GM23338 (cell line): ENCODE measurements around the gene CYP2E1. TPM values are rescaled to one million over a fixed set of nuclear protein-coding genes. Genes with fewer than 3 reads are reported as not detected.
"Not testable (repeated sequence)": the region's sequence is repeated elsewhere in the genome, so short reads cannot be mapped to it uniquely, and the experiment has no call there.

Experiments
- ATAC-seq: fragments of 200-7000 bp; cut with Tn5 transposase; 3 replicates; pipeline ENCODE4 v1.9.1; 2020
- DNase-seq: peaks from one replicate; pipeline ENCODE4 v3.0.0-alpha.2; 2015; ENCODE audit warnings: low spot score
- H2AFZ ChIP-seq: fragments of 200-600 bp; sonication (generic); 2 replicates; pipeline ENCODE4 v1.8.0; 2016; ENCODE audit warnings: antibody characterized with exemption, mild to moderate bottlenecking, moderate library complexity
- H3F3A ChIP-seq: fragments of 200-600 bp; sonication (generic); replicated peaks from 2 replicates; pipeline ENCODE4 v1.8.0; 2017; ENCODE audit warnings: antibody characterized with exemption, mixed run types, low read depth
- H3K27ac ChIP-seq: fragments of 200-600 bp; sonication (generic); 2 replicates; pipeline ENCODE4 v1.6.1; 2016; ENCODE audit warnings: low read depth
- H3K27me3 ChIP-seq: fragments of 200-600 bp; sonication (generic); 2 replicates; pipeline ENCODE4 v1.8.0; 2016; ENCODE audit warnings: mild to moderate bottlenecking, mixed run types, moderate library complexity; ENCODE audit not compliant: insufficient read depth
- H3K36me3 ChIP-seq: fragments of 200-600 bp; sonication (generic); 2 replicates; pipeline ENCODE4 v1.8.0; 2016; ENCODE audit warnings: mild to moderate bottlenecking; ENCODE audit not compliant: insufficient read depth
- H3K4me1 ChIP-seq: fragments of 200-600 bp; sonication (generic); 2 replicates; pipeline ENCODE4 v1.8.0; 2016; ENCODE audit warnings: mild to moderate bottlenecking, moderate library complexity; ENCODE audit not compliant: insufficient read depth
- H3K4me2 ChIP-seq: fragments of 200-600 bp; sonication (generic); 2 replicates; pipeline ENCODE4 v1.7.1; 2017; ENCODE audit warnings: mixed run types
- H3K4me3 ChIP-seq: fragments of 200-600 bp; sonication (generic); 2 replicates; pipeline ENCODE4 v1.6.1; 2016; ENCODE audit warnings: mixed run types
- H3K79me2 ChIP-seq: fragments of 200-600 bp; sonication (generic); replicated peaks from 2 replicates; pipeline ENCODE4 v1.8.0; 2017; ENCODE audit warnings: mild to moderate bottlenecking; ENCODE audit not compliant: insufficient read depth
- H3K9me2 ChIP-seq: fragments of 200-600 bp; sonication (generic); 2 replicates; pipeline ENCODE4 v1.8.0; 2017; ENCODE audit not compliant: insufficient read depth
- H4K20me1 ChIP-seq: fragments of 200-600 bp; sonication (generic); replicated peaks from 2 replicates; pipeline ENCODE4 v1.8.0; 2017; ENCODE audit warnings: mild to moderate bottlenecking; ENCODE audit not compliant: insufficient read depth
- H3K27ac Mint-ChIP-seq: 2 replicates; pipeline ENCODE4 v1.8.0; 2020; ENCODE audit warnings: inconsistent platforms, mild to moderate bottlenecking, moderate library complexity, mixed read lengths
- H3K27me3 Mint-ChIP-seq: 3 replicates; pipeline ENCODE4 v1.8.0; 2022; ENCODE audit warnings: low read depth, mild to moderate bottlenecking, moderate library complexity, mixed read lengths, inconsistent platforms; ENCODE audit not compliant: insufficient read depth, poor library complexity
- H3K36me3 Mint-ChIP-seq: 3 replicates; pipeline ENCODE4 v1.8.0; 2021; ENCODE audit warnings: low read depth, mild to moderate bottlenecking, inconsistent platforms, moderate library complexity, mixed read lengths
- H3K4me1 Mint-ChIP-seq: 3 replicates; pipeline ENCODE4 v1.8.0; 2020; ENCODE audit warnings: mild to moderate bottlenecking, inconsistent platforms, mixed read lengths
- H3K4me3 Mint-ChIP-seq: 3 replicates; pipeline ENCODE4 v1.8.0; 2021; ENCODE audit warnings: moderate library complexity, mild to moderate bottlenecking, inconsistent platforms, mixed read lengths
- H3K9me3 Mint-ChIP-seq: 3 replicates; pipeline ENCODE4 v1.8.0; 2020; ENCODE audit warnings: moderate library complexity, mild to moderate bottlenecking, inconsistent platforms, mixed read lengths
- CREB1 ChIP-seq: fragments of 250-450 bp; sonication (Bioruptor Pico); IDR thresholded peaks from 2 replicates; pipeline ENCODE4 v1.5.0; 2020; ENCODE audit warnings: low read depth, mild to moderate bottlenecking, moderate library complexity
- EZH2 ChIP-seq: fragments of 200-600 bp; sonication (generic); IDR thresholded peaks from one replicate; pipeline ENCODE4 v1.8.0; 2017; ENCODE audit warnings: antibody characterized with exemption, mild to moderate bottlenecking, low read depth; ENCODE audit not compliant: unreplicated experiment
- EZH2phosphoT487 ChIP-seq: fragments of 200-600 bp; sonication (generic); IDR thresholded peaks from one replicate; pipeline ENCODE4 v1.8.1; 2018; ENCODE audit warnings: antibody characterized with exemption; ENCODE audit not compliant: unreplicated experiment
- JUNB ChIP-seq: IDR thresholded peaks from one replicate; pipeline ENCODE4 v1.6.1; 2016; ENCODE audit warnings: antibody characterized with exemption; ENCODE audit not compliant: unreplicated experiment
- NANOG ChIP-seq: IDR thresholded peaks from 2 replicates; pipeline ENCODE4 v1.6.1; 2016; ENCODE audit warnings: antibody characterized with exemption, borderline replicate concordance
- POLR2AphosphoS5 ChIP-seq: IDR thresholded peaks from 2 replicates; pipeline ENCODE4 v1.6.1; 2016; ENCODE audit warnings: antibody characterized with exemption, low read depth
- ZNF331 ChIP-seq: fragments of 250-450 bp; sonication (Bioruptor Pico); IDR thresholded peaks from 2 replicates; pipeline ENCODE4 v1.5.0; 2020; ENCODE audit warnings: low read depth, mild to moderate bottlenecking, moderate library complexity
- polyA plus RNA-seq: library from polyadenylated mRNA; unstranded; fragments of >200 nt; fragmentation: Nextera tagmentation; extraction: Ambion mirVana; gene quantifications from 2 replicates; pipeline ENCODE4 v1.2.1, GENCODE V29; 2016
- total RNA-seq: library from RNA; depleted of rRNA; stranded (reverse); fragments of >200 nt; shearing (Covaris generic); gene quantifications from 2 replicates; pipeline ENCODE4 v1.2.3, GENCODE V29; 2014
- TF ChIP-seq, protein P1 (sequence below): IDR thresholded peaks from one replicate; pipeline ENCODE4 v1.6.1; 2018; ENCODE audit warnings: antibody characterized with exemption; ENCODE audit not compliant: unreplicated experiment
- TF ChIP-seq, protein P2 (sequence below): IDR thresholded peaks from 2 replicates; pipeline ENCODE4 v1.6.1; 2016; ENCODE audit warnings: antibody characterized with exemption

Gene CYP2E1
- total and polyA plus RNA-seq, 2 experiments from 2014 or later: 0.97 to 2.2 TPM

DNA sequence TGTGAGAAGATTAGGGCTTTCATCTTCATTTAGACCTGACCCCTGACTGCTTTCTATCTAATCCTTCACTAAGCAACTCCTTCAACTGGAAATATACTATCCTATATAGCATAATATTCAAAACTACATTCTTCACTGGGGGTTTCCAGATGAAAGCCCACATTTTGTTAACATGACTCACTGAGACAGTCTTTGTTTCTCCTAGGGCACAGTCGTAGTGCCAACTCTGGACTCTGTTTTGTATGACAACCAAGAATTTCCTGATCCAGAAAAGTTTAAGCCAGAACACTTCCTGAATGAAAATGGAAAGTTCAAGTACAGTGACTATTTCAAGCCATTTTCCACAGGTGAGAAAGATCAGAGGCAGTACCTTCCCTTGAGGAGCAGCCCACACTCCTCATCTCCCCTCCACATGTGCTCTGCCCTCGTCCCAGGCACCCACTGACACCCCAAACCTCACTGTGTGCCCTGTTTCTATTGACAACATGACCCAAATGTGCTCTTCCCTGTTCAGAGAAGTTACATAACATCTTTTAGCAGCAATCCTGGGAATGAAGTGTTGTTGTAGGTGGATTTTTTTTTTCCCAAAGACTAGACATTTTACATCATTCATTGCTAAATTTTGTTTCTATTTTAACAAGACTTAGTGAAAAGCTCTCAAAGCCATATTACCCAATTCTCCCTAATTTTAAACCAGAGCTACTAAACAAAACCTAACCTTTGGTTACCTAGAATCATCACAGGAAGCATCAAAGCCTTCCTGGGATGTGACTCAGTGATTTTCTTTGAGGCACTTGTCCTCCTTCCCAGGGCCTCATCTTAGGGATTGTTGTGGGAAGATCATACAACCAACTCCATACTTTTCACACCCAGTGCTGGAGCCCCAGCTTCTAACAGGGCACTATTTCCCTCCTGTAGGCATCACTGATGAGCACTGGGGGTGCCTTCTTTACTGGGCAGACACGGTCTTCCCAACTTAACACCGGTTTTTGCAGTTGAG is 10.7 kb downstream of the CYP2E1 start (continued):
- TF ChIP-seq, protein P1, sequence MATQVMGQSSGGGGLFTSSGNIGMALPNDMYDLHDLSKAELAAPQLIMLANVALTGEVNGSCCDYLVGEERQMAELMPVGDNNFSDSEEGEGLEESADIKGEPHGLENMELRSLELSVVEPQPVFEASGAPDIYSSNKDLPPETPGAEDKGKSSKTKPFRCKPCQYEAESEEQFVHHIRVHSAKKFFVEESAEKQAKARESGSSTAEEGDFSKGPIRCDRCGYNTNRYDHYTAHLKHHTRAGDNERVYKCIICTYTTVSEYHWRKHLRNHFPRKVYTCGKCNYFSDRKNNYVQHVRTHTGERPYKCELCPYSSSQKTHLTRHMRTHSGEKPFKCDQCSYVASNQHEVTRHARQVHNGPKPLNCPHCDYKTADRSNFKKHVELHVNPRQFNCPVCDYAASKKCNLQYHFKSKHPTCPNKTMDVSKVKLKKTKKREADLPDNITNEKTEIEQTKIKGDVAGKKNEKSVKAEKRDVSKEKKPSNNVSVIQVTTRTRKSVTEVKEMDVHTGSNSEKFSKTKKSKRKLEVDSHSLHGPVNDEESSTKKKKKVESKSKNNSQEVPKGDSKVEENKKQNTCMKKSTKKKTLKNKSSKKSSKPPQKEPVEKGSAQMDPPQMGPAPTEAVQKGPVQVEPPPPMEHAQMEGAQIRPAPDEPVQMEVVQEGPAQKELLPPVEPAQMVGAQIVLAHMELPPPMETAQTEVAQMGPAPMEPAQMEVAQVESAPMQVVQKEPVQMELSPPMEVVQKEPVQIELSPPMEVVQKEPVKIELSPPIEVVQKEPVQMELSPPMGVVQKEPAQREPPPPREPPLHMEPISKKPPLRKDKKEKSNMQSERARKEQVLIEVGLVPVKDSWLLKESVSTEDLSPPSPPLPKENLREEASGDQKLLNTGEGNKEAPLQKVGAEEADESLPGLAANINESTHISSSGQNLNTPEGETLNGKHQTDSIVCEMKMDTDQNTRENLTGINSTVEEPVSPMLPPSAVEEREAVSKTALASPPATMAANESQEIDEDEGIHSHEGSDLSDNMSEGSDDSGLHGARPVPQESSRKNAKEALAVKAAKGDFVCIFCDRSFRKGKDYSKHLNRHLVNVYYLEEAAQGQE: no peak
- TF ChIP-seq, protein P2, sequence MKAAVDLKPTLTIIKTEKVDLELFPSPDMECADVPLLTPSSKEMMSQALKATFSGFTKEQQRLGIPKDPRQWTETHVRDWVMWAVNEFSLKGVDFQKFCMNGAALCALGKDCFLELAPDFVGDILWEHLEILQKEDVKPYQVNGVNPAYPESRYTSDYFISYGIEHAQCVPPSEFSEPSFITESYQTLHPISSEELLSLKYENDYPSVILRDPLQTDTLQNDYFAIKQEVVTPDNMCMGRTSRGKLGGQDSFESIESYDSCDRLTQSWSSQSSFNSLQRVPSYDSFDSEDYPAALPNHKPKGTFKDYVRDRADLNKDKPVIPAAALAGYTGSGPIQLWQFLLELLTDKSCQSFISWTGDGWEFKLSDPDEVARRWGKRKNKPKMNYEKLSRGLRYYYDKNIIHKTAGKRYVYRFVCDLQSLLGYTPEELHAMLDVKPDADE: no peak
- no peak for TF ChIP-seq EZH2

DNA sequence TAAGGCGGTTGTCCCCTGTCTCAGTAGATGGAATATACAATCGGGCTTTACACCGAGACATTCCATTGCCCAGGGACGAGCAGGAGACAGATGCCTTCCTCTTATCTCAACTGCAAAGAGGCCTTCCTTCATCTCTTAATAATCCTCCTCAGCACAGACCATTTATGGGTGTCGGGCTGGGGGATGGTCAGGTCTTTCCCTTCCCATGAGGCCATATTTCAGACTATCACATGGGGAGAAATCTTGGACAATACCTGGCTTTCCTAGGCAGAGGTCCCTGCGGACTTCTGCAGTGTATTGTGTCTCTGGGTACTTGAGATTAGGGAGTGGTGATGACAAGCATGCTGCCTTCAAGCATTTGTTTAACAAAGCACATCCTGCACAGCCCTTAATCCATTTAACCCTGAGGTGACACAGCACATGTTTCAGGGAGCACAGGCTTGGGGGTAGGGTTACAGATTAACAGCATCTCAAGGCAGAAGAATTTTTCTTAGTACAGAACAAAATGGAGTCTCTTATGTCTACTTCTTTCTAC is 14.3 kb downstream of the CYP2E1 start:
- not testable (repeated sequence) for DNase-seq, H3K4me3 Mint-ChIP-seq, H3K4me3 ChIP-seq, H3K4me1 ChIP-seq, H4K20me1 ChIP-seq, ATAC-seq, H3K79me2 ChIP-seq, H3K9me2 ChIP-seq, H3K27me3 Mint-ChIP-seq, H3K27ac Mint-ChIP-seq, H3K27me3 ChIP-seq, H3F3A ChIP-seq, H3K36me3 ChIP-seq, H2AFZ ChIP-seq, H3K36me3 Mint-ChIP-seq, H3K27ac ChIP-seq
- Mint-ChIP-seq H3K9me3 (peaks cover 51% of the 10 kb centered on the region), H3K4me1 (peaks cover 16% of the 10 kb centered on the region)
- H3K4me2 ChIP-seq: peak overlapping the region; percentile 23; the same call in 1 of the 2 replicates

DNA sequence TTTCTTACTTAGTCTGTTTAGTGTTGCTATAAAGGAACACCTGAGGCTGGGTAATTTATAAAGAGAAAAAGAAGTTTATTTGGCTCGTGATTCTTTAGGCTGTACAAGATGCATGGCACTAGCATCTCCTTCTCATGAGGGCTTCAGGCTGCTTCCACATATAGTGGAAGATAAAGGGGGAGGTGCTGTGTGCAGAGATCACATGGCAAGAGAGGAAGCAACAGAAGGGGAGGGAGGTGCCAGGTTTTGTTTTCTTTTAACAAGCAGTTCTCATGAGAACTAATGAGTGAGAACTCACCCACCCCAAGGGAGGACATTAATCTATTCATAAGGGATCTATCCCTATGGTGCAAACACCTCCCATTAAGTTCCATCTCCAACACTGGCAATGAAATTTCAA is 17.3 kb downstream of the CYP2E1 start:
- Histone ChIP-seq H3K4me2 (no peak overlapping the region), H3K79me2 (no peaks in the 10 kb centered on the region), H2AFZ (no peak overlapping the region), H3K27me3 (no peaks in the 10 kb centered on the region), H3K36me3 (0 out of 2 replicates have a peak, but pooled peaks cover 6% of the 10 kb centered on the region), H4K20me1 (no peaks in the 10 kb centered on the region), H3K27ac (no peak overlapping the region), H3K4me3 (no peak overlapping the region), H3K9me2 (no peaks in the 10 kb centered on the region; the same call in 1 of the 2 replicates), H3K4me1 (peaks cover 9% of the 10 kb centered on the region), H3F3A (no peaks in the 10 kb centered on the region)
- Mint-ChIP-seq H3K36me3 (no peaks in the 10 kb centered on the region), H3K4me1 (peaks cover 16% of the 10 kb centered on the region), H3K9me3 (peaks cover 64% of the 10 kb centered on the region), H3K4me3 (no peak overlapping the region), H3K27ac (no peak overlapping the region), H3K27me3 (peaks cover 3% of the 10 kb centered on the region)
- no peak for ATAC-seq
- no peak for DNase-seq
- TF ChIP-seq ZNF331 (CRISPR knock-in tag): no peak
- no peak for TF ChIP-seq CREB1 (CRISPR knock-in tag)
- TF ChIP-seq JUNB: no peak
- no peak for TF ChIP-seq POLR2AphosphoS5
- no peak for TF ChIP-seq EZH2phosphoT487
- TF ChIP-seq NANOG: no peak
